OCI-LY3 (cell line): ENCODE results near the gene ZP4.

Experiments
- CTCF ChIP-seq: fragments of 200-600, 300-600 bp; sonication (generic); IDR thresholded peaks from 2 replicates; pipeline ENCODE4 v1.5.1; 2014; ENCODE audit warnings: antibody characterized with exemption, low read length, low read depth
- EZH2phosphoT487 ChIP-seq: fragments of 200-600 bp; shearing (Covaris generic); IDR thresholded peaks from 2 replicates; pipeline ENCODE4 v1.6.1; 2018; ENCODE audit warnings: antibody characterized with exemption, mixed run types, low read depth

DNA sequence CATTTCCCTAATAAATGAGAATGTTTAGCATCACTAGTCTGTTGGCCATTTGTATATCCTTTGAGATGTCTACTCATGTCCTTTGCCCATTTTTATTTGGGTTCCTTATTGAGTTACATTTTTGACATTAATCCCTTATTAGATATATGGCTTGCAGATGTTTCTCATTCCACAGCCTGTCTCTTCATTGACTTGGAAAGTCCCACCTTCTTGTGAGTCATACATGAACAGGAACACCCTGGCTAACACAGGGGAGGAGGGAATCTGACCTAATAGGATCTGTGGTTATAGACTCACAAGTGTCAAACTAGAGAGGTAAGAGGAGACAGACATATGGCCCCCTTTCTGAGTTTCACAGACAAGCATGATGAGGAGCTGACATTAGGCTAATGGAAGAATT lies 11.5 kb downstream of the ZP4 start:
- TF ChIP-seq CTCF (no peak), EZH2phosphoT487 (no peak)
